ENCODE results near the gene SRGAP2.
"Not testable (repeated sequence)": the region's sequence is repeated elsewhere in the genome, so short reads cannot be mapped to it uniquely, and the experiment has no call there.

SRGAP2 gene

DNA sequence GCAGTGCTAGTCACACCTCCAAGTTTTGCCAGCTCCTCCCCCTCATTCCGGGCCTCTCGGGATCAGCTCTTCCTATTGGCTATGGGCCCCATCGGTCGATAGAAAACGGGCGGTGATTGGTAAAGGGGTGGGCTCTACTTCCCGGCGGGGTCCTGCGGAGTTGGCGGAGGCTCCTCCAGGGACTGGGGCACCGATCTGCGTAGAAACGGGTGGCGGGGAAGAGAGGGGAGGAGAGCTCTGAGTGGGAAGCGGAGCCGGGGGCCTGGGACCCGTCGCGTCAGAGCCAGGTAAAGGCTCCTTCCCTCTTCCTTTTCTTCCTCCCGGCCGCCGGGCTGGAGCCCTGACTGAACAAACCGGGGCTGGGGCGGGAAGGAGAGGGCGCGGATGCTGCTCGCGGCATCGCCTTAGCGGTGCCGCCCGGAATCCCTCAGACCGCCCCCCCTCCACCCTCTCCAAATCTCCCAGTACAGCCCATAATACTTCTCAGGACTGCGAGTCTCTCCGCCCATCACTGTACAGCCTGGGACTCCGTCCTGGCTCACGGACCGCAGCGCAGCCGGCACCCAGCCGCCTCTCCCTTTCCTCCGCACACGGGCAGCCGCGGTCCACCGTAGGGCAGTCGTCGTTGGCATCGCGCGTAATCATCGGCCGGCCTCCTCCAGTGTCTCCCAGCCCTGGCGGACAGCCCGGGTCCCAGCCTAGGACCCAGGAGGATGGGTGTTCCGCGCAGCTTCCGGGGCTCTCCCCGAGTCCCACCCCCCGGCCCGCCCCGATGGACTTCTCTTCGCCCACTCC, at the start of gene SRGAP2:
Gene SRGAP2, plus strand, starts transcription at position 178 of the 795 bp plus-strand sequence. CDS start 2,430 bp downstream, outside the sequence.
- ATAC-seq = peak; percentile 72
- H3K4me3 Mint-ChIP-seq = peak within 1 kb of the TSS; percentile 71
- peak; percentile 53 for DNase-seq
- H3K27me3 Mint-ChIP-seq; H3K36me3 Mint-ChIP-seq (ENCODE audit: low read depth); H3K9me3 Mint-ChIP-seq; H3K4me1 Mint-ChIP-seq: not testable (repeated sequence)
- H3K27ac Mint-ChIP-seq = peak within 1 kb of the TSS; percentile 92

DNA sequence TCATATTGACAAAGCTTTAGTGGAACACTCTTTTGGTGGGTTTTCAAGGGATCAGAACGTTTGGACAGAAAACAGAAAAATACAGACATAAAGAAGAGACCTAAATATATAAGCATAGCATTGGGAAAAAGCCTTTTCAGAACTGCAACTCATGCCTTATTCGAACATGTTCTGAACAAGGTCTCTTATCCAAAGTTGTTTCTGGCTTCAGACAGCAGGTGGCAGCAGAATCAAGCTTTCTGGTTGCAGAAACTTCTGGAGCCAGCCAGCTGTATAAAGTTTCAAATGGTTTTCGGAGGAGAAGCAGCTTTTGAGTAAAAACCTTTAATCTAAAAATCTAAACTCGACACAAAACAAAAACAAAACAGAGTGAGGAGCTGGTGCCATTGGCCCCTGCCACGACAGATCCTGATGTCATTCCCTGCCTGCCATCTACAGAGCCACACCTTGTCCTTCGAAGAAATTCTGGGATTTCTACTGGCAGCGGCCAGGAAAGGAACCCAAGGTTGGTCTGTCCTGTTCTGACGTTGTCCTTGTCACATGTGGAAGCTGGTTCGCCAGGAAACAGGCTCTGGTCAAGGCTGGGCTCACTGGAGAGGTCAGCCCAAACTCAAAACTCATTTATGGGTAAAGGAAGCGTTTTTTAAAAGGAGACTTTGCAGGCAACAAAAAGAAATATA, 35.9 kb upstream of the SRGAP2 start:
- DNase-seq, H3K9me3 Mint-ChIP-seq, H3K4me3 Mint-ChIP-seq: not testable (repeated sequence)

DNA sequence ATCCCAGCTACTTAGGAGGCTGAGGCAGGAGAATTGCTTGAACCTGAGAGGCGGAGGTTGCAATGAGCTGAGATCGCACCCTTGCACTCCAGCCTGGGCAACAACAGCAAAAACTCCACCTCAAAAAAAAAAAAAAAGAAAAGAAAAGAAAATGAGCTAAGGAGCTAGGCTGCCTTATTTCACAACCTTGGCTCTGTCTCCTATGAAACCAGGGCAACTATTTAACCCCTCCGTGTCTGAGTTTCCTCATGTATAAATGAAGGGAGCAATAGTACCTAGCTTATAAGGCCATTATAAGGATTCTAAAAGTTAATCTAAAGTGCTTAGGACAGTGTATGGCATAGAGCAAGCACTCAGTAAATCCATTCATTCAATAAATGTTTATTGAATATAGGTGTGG, 33.5 kb upstream of the SRGAP2 start:
- H3K36me3 Mint-ChIP-seq (ENCODE audit: low read depth); ATAC-seq; H3K27ac Mint-ChIP-seq; H3K4me3 Mint-ChIP-seq; H3K27me3 Mint-ChIP-seq; H3K9me3 Mint-ChIP-seq; DNase-seq; H3K4me1 Mint-ChIP-seq: not testable (repeated sequence)

More for the DNA sequence above, 35.9 kb upstream of the SRGAP2 start:
- not testable (repeated sequence) for H3K36me3 Mint-ChIP-seq (ENCODE audit: low read depth); H3K27ac Mint-ChIP-seq; H3K27me3 Mint-ChIP-seq; H3K4me1 Mint-ChIP-seq
- peak; percentile 49 for ATAC-seq

DNA sequence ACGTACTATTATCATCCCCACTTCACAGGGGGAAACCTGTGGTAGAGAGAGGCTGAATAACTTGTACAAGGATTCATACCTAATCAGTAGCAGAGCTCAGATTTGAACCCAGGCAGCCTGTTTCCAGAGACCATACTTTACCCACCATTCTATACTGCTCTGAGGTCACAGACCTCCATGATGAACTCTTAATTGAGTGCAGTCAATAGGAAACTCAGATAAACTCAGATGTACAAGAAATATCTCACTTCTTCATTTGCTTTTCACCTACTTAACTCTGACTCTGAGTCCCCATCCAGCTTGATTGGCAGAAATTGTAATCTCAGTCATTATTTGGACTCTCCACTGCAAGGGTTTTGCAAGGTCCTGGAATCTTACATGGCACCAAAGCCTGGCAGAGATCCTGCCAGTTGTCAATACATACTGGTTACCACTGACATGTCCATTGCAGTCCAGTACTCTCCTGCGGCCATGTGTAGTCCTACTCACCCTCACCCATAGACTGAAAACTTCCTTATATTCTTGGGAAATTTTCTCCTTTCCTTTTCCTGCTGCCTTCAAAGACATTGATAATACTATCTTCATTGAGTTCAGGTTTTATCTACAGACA, 30.1 kb upstream of the SRGAP2 start:
- not testable (repeated sequence) for H3K27ac Mint-ChIP-seq; H3K4me3 Mint-ChIP-seq; H3K27me3 Mint-ChIP-seq; H3K36me3 Mint-ChIP-seq (ENCODE audit: low read depth); DNase-seq; ATAC-seq; H3K4me1 Mint-ChIP-seq; H3K9me3 Mint-ChIP-seq

DNA sequence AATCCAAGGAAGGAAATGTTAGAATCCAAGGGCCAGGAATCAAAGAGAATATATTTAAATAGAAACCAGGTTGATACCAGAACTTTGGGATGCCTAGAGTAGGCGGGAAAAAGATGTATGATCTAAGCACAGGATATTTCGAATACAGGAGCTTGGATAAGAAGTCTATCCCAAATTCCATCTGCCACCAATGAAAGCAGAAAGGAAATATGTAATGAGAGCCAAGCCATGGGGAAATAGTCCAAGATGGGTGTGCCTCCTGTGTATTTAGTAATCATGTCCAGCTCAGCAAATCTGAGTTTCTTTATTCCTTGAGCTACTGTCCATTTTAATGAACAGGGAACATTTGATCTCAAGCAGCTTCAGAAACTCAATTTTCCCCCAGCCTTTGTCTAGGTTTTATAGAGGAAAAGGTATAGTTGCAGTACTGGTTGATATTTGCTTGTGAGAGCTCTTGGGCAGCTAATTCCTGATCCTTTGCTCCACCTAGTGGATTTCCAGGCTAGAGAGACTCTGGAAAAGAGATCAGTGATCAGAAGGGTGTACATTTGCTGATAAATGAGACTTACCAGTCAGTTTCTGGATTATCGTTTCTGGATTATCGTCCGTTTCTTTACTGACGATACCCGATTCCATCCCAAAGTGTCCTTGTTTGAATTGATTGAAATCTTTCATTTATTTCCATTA, 29.0 kb upstream of the SRGAP2 start:
- ATAC-seq; H3K4me1 Mint-ChIP-seq; H3K36me3 Mint-ChIP-seq (ENCODE audit: low read depth); DNase-seq; H3K4me3 Mint-ChIP-seq; H3K9me3 Mint-ChIP-seq; H3K27ac Mint-ChIP-seq; H3K27me3 Mint-ChIP-seq: not testable (repeated sequence)

DNA sequence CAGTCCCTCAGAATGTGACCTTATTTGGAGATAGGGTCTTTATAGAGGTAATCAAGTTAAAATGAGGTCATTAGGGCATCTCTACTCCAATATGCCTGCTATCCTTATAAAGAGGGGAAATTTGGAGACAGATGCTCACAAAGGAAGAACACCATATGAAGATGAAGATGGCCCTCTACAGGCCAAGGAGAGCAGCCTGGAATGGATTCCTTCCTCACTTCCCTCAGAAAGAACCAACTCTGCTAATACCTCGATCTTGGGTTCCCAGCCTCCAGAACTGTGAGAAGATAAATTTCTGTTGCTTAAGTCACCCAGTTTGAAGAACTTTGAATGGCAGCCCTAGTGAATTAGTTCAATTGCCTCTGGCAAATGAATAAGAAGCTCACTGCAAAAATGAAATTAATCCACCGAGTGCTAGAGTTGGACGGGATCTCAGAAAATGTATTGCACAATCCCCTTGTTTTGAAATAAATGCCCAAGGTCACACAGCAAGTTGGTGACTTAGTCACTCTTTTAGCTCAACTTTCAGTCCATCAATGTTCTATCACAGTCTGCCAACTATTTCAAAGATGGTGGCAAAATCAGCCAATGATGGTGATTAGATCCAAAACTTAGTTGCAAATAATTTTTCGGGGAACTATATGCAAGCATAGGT, 27.8 kb upstream of the SRGAP2 start:
- not testable (repeated sequence) for H3K27ac Mint-ChIP-seq; H3K4me1 Mint-ChIP-seq; H3K27me3 Mint-ChIP-seq; DNase-seq; H3K36me3 Mint-ChIP-seq (ENCODE audit: low read depth); H3K9me3 Mint-ChIP-seq; ATAC-seq; H3K4me3 Mint-ChIP-seq

DNA sequence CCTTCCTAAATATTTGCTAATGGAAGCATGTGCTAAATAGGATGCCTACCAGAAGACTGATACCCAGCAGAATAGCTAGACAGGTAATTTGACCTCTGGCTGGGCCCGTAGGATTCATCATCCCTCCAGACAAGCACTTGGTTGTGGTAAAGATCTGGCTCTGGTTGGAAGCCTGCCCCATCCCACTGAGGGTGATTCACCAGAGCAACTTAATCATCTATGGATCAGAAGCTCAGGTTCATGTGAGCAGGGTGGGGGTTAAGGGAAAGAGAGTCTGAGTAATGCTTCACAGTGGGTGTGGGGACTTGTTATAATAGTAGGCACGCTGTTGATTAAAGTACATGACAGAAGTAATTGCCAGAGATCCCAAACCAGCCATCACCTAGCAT, 27.2 kb upstream of the SRGAP2 start:
- H3K27ac Mint-ChIP-seq; H3K4me1 Mint-ChIP-seq; H3K4me3 Mint-ChIP-seq; H3K36me3 Mint-ChIP-seq (ENCODE audit: low read depth); H3K9me3 Mint-ChIP-seq; H3K27me3 Mint-ChIP-seq: not testable (repeated sequence)
- peak; percentile 95 for ATAC-seq
- peak; percentile 3 for DNase-seq

DNA sequence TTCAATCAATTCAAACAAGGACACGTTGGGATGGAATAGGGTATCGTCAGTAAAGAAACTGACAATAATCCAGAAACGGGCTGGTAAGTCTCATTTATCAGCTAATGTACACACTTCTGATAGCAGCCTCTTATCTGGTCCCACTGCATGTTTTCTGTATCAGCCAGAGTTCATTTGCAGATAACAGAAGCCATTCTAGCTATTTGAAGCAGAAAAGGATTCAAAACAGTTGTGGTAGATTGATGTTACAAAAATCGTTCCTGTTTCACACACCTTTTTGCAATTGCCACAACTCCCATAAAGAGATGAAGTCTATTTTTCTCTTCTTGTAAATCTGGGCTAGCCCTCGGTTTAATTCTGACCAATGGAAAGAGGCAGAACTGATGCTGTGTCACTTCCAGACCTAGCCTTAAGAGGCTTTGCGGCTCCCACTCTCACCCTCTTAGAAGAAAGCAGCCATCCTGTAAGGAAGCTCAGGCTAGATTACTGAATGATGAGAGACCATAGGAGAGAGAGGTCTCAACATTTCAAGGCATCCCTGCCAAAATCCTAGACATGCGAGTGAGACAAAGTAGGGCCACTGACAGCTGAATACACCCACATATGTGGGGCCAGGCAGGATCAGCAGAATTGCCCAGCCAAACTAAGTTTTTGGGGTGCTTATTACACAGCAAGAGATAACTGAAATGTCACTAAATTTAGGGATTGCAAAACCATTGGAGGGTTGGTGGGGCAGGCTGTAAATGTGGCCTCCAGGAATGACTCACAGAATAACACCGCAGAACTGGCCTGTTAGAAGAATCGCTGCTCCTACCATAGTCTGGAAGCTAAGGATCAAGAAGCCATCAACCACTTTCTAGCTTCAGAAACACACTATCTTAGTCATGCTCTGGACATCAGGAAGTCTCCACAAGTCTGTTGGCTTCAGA, 25.0 kb upstream of the SRGAP2 start:
- H3K9me3 Mint-ChIP-seq, H3K4me3 Mint-ChIP-seq: not testable (repeated sequence)

DNA sequence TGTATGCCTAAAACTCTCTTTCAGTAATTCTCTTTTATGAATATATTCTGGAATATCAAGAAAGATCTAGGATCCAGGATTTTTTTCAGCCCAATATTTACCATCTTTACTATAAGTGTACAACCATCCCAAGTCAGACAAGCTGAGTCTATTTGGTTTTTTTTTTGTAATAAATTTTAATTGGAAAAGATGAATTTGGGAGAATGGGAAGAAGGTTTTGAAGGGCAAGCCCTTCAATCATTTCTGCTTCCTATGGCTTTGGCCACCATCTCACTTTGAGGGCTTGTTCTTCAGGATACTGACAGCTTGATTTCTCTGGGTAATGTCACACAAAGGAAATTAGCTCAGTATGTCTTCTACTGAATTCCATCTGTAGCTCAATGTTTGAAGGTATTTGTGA, 23.7 kb upstream of the SRGAP2 start:
- ATAC-seq; H3K36me3 Mint-ChIP-seq (ENCODE audit: low read depth); H3K9me3 Mint-ChIP-seq; H3K4me1 Mint-ChIP-seq; DNase-seq; H3K4me3 Mint-ChIP-seq; H3K27me3 Mint-ChIP-seq; H3K27ac Mint-ChIP-seq: not testable (repeated sequence)

More for the DNA sequence above, 25.0 kb upstream of the SRGAP2 start:
- H3K36me3 Mint-ChIP-seq (ENCODE audit: low read depth); H3K27ac Mint-ChIP-seq; ATAC-seq; H3K4me1 Mint-ChIP-seq; H3K27me3 Mint-ChIP-seq; DNase-seq: not testable (repeated sequence)

DNA sequence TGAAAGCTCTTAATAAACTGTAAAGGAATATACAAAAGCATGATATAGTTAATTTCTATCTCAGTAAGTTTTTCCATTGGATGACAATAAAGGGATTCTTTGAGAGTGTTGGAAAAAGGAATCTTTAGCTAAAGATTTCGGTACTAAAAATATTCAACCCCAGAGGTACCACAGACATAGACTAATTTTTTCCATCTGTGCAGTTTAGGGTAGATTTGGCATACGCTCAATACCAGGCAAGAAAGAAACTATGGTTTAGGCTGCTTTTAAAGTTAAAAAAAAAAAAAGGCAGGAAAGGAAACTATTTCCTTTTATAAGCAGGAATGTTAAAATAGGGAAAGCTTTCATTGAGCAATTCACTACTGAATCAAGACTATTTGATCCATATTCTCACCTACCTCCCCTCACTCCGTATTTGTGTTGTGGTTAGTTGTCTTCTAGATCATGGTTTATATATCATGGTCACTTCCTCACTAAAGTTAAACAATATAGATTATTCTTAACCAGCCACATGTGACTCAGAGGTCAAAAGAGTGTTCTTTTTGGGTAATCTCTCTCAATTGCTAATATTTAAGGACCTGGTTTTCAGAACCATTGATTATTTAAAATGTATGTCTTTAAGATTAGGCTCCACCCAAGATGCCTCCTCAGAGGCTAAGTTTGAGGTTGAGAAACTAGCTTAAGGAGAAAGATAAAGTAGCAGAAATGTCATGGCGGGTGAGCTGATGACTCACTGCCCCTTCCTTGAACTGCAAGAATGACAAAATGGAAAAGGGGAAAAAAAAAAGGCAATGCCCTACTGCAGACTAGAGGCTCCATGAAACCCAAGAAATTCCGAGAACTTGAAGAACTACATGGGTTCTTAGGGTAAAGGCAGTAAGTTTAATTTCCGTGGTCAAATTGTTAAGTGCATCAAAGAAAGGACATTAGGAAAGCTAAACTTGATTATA, 20.7 kb upstream of the SRGAP2 start:
- not testable (repeated sequence) for H3K4me1 Mint-ChIP-seq; H3K36me3 Mint-ChIP-seq (ENCODE audit: low read depth); DNase-seq; H3K27me3 Mint-ChIP-seq; H3K9me3 Mint-ChIP-seq; H3K4me3 Mint-ChIP-seq
- peak; percentile 77 for ATAC-seq
- peak overlapping the region; percentile 69 for H3K27ac Mint-ChIP-seq

DNA sequence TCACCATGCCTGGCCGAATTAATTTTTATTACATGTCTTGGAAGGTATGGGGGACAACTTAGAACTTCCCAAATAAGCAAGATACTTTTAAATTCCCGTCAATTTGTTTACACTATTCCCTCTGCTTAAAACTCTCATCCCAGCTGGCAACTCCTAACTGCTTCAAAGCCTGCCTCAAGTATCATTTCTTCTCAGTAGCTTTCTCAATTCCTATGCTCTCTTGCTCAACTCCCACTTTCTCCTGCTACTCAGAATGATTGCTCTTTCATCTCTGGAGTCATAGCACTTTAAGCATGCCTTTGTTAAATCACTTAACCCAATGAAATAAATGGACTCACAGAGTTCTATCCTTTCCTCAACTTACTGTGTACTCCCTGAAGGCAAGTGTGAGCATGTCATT, 19.6 kb upstream of the SRGAP2 start:
- H3K36me3 Mint-ChIP-seq (ENCODE audit: low read depth); ATAC-seq; H3K4me1 Mint-ChIP-seq; H3K27me3 Mint-ChIP-seq; H3K4me3 Mint-ChIP-seq; DNase-seq; H3K9me3 Mint-ChIP-seq; H3K27ac Mint-ChIP-seq: not testable (repeated sequence)

DNA sequence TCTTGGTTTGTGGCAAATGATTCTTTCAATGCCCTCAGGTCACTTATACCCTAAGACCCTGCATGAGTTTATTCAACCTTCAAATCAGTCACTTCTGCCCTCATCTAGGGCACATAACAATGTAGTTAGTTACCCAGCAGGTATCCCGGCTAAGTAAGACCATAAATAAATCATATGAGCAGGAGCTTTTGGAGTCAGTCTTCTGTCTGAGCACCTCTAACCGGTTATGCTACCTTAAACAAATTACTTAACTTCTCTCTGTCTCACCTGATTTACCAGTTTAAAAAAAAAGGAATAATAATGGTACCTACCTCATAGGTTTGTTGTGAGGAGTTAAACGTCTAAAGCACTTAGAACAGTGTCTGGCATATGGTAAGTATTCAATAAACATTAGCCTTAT, 17.6 kb upstream of the SRGAP2 start:
- DNase-seq; ATAC-seq; H3K4me3 Mint-ChIP-seq; H3K27ac Mint-ChIP-seq; H3K27me3 Mint-ChIP-seq; H3K36me3 Mint-ChIP-seq (ENCODE audit: low read depth); H3K4me1 Mint-ChIP-seq; H3K9me3 Mint-ChIP-seq: not testable (repeated sequence)

DNA sequence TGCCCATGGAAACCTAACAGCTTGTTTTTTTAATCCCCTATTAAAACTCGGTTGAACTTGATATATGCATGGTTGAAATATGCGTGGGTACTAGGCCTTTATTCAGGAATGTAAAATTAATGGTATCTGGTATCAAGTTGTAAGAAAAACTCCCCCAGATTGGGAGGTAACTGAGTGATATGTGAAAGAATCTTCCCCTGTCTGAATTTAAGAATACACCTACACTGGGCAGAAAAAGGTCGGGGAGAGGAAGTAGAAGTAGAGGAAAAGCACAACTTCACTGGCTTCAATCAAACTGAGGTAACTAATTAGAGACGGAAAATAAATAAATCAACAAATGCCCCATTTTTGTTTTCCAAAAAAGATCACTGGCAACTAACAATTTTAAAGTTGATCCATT, 16.5 kb upstream of the SRGAP2 start:
- DNase-seq; H3K4me1 Mint-ChIP-seq; H3K9me3 Mint-ChIP-seq; H3K36me3 Mint-ChIP-seq (ENCODE audit: low read depth); ATAC-seq; H3K4me3 Mint-ChIP-seq; H3K27me3 Mint-ChIP-seq; H3K27ac Mint-ChIP-seq: not testable (repeated sequence)

Data from activated naive CD8-positive, alpha-beta T cell treated with anti-CD3 and anti-CD28 coated beads, Interleukin-2, amount 50 U/mL, for 24 hours (primary cell).